ENCODE results near the gene ANKK1.

Gene ANKK1

GRCh38 chr11:113449743-113450142 is 62.2 kb downstream of the ANKK1 start:
- no peak for DNase-seq (ENCODE audit: low read depth in 4 of 4, low spot score in 1 of 4)

All from stimulated activated CD4-positive, alpha-beta T cell treated with anti-CD3 and anti-CD28 coated beads, Interleukin-1b, Interleukin-23, amount 100 ng/mL, for 24 hours (primary cell).